Tibial nerve (tissue), 4 donors: Measurements from ENCODE around the gene RFC2.

Experiments used
- EP300 ChIP-seq, 2 donors: sonication (generic); formaldehyde crosslinking; IDR thresholded peaks; one replicate each; pipeline ENCODE4 v1.6.1; 2017; ENCODE audit warnings: antibody characterized with exemption in 2 of 2, mild to moderate bottlenecking in 1 of 2
- POLR2A ChIP-seq, 2 donors: fragments of 450-650 bp; IDR thresholded peaks; one replicate each; pipeline ENCODE4 v1.6.1; 2017; ENCODE audit warnings: antibody characterized with exemption in 2 of 2, mild to moderate bottlenecking in 2 of 2, moderate library complexity in 2 of 2
- TF ChIP-seq, protein P1 (sequence below), 5 experiments: fragments of 200-600 bp in 3 of 5; fragments of 450-650 bp in 2 of 5; sonication (generic) in 3 of 5; IDR thresholded peaks; one replicate each; pipeline ENCODE4 v1.5.1; 2016 to 2019; ENCODE audit warnings: antibody characterized with exemption in 5 of 5, mild to moderate bottlenecking in 3 of 5, moderate library complexity in 2 of 5

DNA sequence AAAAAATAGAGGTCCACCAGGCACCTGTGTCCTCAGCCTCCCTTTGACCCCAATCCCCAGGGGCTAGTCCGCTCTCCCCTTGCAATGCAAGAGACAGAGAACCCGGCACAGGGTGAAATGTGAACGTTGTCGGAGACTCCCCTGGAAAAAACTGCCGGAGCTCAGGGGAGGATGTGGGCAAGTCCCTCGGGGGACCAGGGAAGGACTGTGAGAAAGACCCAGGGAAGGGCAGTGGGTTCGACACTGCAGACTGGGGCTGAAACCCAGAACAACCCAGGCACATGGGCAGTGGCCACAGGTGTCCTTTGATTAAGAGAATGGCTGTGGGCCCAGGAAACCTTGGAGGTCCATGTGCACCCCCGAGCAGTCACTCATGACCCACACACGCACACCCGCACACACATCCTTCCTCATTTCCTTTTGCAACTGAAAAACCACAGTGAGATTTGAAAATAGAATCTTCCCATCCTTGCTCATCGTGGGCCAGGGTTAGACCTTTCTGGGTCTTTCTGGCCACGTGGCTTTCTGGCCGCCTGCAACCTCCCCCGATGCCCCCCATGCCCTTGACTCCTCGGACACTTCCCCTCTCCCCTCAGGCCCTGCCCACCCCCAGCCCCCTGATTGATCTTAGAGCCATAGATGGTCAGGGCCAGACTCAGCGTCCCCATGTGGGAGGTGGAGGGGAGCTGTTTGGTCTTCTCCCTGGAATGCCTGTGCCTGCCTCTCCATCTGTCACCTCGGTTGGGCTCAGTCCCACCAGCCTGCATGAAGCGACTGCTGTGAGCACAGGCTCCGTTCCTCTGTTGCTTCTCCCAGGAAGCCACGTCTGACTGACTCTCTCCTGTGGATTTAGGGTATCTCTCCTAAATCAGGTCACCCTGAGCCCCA lies 36.5 kb downstream of the RFC2 start:
- TF ChIP-seq, protein P1, sequence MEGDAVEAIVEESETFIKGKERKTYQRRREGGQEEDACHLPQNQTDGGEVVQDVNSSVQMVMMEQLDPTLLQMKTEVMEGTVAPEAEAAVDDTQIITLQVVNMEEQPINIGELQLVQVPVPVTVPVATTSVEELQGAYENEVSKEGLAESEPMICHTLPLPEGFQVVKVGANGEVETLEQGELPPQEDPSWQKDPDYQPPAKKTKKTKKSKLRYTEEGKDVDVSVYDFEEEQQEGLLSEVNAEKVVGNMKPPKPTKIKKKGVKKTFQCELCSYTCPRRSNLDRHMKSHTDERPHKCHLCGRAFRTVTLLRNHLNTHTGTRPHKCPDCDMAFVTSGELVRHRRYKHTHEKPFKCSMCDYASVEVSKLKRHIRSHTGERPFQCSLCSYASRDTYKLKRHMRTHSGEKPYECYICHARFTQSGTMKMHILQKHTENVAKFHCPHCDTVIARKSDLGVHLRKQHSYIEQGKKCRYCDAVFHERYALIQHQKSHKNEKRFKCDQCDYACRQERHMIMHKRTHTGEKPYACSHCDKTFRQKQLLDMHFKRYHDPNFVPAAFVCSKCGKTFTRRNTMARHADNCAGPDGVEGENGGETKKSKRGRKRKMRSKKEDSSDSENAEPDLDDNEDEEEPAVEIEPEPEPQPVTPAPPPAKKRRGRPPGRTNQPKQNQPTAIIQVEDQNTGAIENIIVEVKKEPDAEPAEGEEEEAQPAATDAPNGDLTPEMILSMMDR (IDR thresholded peaks at IDR 0.05), result no peak
- TF ChIP-seq POLR2A (IDR thresholded peaks at IDR 0.05) (no peak), EP300 (IDR thresholded peaks at IDR 0.05) (peak in 1 of 2 donors; percentile 30)
